HepG2 (cell line): Measurements from ENCODE around the gene NPSR1. TPM values are rescaled to one million over a fixed set of nuclear protein-coding genes. Genes with fewer than 3 reads are reported as not detected.

Experiments
- ATAC-seq: fragments of 200-7000 bp; cut with Tn5 transposase; 3 replicates; pipeline ENCODE4 v1.9.1; 2020; ENCODE audit warnings: mild to moderate bottlenecking, moderate library complexity
- BruUV-seq: library from RNA; stranded (reverse); fragments of 400-500 nt; replicated peaks from 2 replicates; lab custom pipeline; 2021; lab: Mats Ljungman, UMichigan
- CTCF ChIA-PET: fragments of 300-600 bp; formaldehyde crosslinking; extraction: SDS; loops from one replicate; lab custom pipeline; 2021; ENCODE audit warnings: low total read pairs, inconsistent platforms, low intra/inter-chr PET ratio; lab: Yijun Ruan, JAX
- POLR2A ChIA-PET: fragments of 350-600 bp; sonication (Branson Sonifier 250); formaldehyde crosslinking; loops from one replicate; lab custom pipeline; 2020; ENCODE audit warnings: antibody characterized with exemption, inconsistent platforms; lab: Yijun Ruan, JAX
- DNase-seq: peaks from one replicate; pipeline ENCODE4 v3.0.0-alpha.2; 2015; ENCODE audit warnings: low spot score
- FAIRE-seq: peaks from 3 replicates; lab custom pipeline; 2011; peaks lifted over from hg19 to GRCh38; lab: Jason Lieb, UNC
- H2AFZ ChIP-seq: one replicate; pipeline ENCODE4 v1.6.1; 2011; ENCODE audit warnings: low read length, inconsistent platforms
- H3K27ac ChIP-seq: fragments of 300-600 bp; 3 replicates; pipeline ENCODE4 v1.8.0; 2011; ENCODE audit warnings: mixed run types, mild to moderate bottlenecking, mixed read lengths, low read length, inconsistent platforms; ENCODE audit not compliant: insufficient read depth; ENCODE audit errors: extremely low read length
- H3K27me3 ChIP-seq, 2 experiments: fragments of 200-600 bp in 1 of 2; 2 replicates in 1 of 2; 3 replicates in 1 of 2; pipeline versions ENCODE4 v1.6.0 to v1.8.0; 2011; ENCODE audit warnings: low read length in 2 of 2, mild to moderate bottlenecking in 2 of 2, moderate library complexity in 2 of 2, inconsistent platforms in 1 of 2; ENCODE audit not compliant: insufficient read depth in 2 of 2, control insufficient read depth in 1 of 2
- H3K36me3 ChIP-seq, 2 experiments: fragments of 200-600 bp in 1 of 2; replicated peaks in 1 of 2; 2 replicates in 1 of 2; 3 replicates in 1 of 2; pipeline versions ENCODE4 v1.5.1 to v1.8.0; 2011; ENCODE audit warnings: low read length in 2 of 2, inconsistent platforms in 1 of 2; ENCODE audit not compliant: insufficient read depth in 2 of 2, control insufficient read depth in 1 of 2
- H3K4me1 ChIP-seq: 2 replicates; pipeline ENCODE4 v1.5.1; 2012; ENCODE audit warnings: low read length, inconsistent platforms; ENCODE audit not compliant: insufficient read depth
- H3K4me2 ChIP-seq: 2 replicates; pipeline ENCODE4 v1.6.0; 2011; ENCODE audit warnings: low read depth, low read length, inconsistent platforms
- H3K4me3 ChIP-seq, 3 experiments: fragments of 200-600 bp in 1 of 3; sonication (generic), shearing (Covaris generic) in 1 of 3; replicated peaks in 1 of 3; 2 replicates each; pipeline ENCODE4 v1.5.1; 2011 to 2016; ENCODE audit warnings: low read length in 3 of 3, inconsistent platforms in 2 of 3, low read depth in 2 of 3, mild to moderate bottlenecking in 2 of 3, control low read depth in 1 of 3, mixed read lengths in 1 of 3; ENCODE audit not compliant: insufficient read depth in 1 of 3
- H3K79me2 ChIP-seq: one replicate; pipeline ENCODE4 v1.6.1; 2011; ENCODE audit warnings: low read length, inconsistent platforms; ENCODE audit not compliant: insufficient read depth
- H3K9ac ChIP-seq: 2 replicates; pipeline ENCODE4 v1.6.0; 2011; ENCODE audit warnings: mild to moderate bottlenecking, low read depth, low read length, inconsistent platforms; ENCODE audit not compliant: insufficient read depth
- H3K9me3 ChIP-seq: 2 replicates; pipeline ENCODE4 v1.5.1; 2012; ENCODE audit warnings: mild to moderate bottlenecking, low read length
- H4K20me1 ChIP-seq: 2 replicates; pipeline ENCODE4 v1.6.0; 2011; ENCODE audit warnings: inconsistent platforms, mild to moderate bottlenecking, low read length, moderate library complexity; ENCODE audit not compliant: insufficient read depth
- BRCA1 ChIP-seq: sonication (generic); formaldehyde crosslinking; IDR thresholded peaks from 2 replicates; pipeline ENCODE4 v1.4.0; 2020; ENCODE audit warnings: missing genetic modification reagents
- CBX2 ChIP-seq, 2 experiments: fragments of 200-600 bp in 1 of 2; sonication (generic); formaldehyde crosslinking in 1 of 2; IDR thresholded peaks; 2 replicates each; pipeline versions ENCODE4 v1.7.0 to v1.8.1; 2018 to 2022; ENCODE audit warnings: low read depth in 2 of 2, low read length in 1 of 2, mild to moderate bottlenecking in 1 of 2, missing genetic modification reagents in 1 of 2
- HMG20A ChIP-seq: IDR thresholded peaks from 2 replicates; pipeline ENCODE4 v1.6.1; 2016; ENCODE audit warnings: borderline replicate concordance
- HOXA9 ChIP-seq: sonication (generic); formaldehyde crosslinking; IDR thresholded peaks from 2 replicates; pipeline ENCODE4 v1.8.1; 2022; ENCODE audit warnings: missing genetic modification reagents, mild to moderate bottlenecking, moderate library complexity, borderline replicate concordance
- MAFF ChIP-seq: IDR thresholded peaks from 2 replicates; pipeline ENCODE4 v1.6.1; 2011; ENCODE audit warnings: low read depth, low read length, improper control_type of control experiment
- MAFG ChIP-seq: sonication (generic); formaldehyde crosslinking; IDR thresholded peaks from 2 replicates; pipeline ENCODE4 v1.5.1; 2020; ENCODE audit warnings: mild to moderate bottlenecking, missing genetic modification reagents
- MAFK ChIP-seq, 2 experiments: IDR thresholded peaks in 1 of 2; conservative IDR thresholded peaks in 1 of 2; 2 replicates each; pipeline ENCODE4 v1.6.1; 2011; ENCODE audit warnings: improper control_type of control experiment in 2 of 2, low read length in 2 of 2
- SAFB2 ChIP-seq: sonication (generic); formaldehyde crosslinking; IDR thresholded peaks from 2 replicates; pipeline ENCODE4 v1.5.1; 2020; ENCODE audit warnings: missing genetic modification reagents, low read depth, mild to moderate bottlenecking, borderline replicate concordance
- SRY ChIP-seq: sonication (generic); formaldehyde crosslinking; IDR thresholded peaks from 2 replicates; pipeline ENCODE4 v1.8.0; 2022; ENCODE audit warnings: mild to moderate bottlenecking, missing genetic modification reagents
- ZEB1 ChIP-seq: IDR thresholded peaks from 2 replicates; pipeline ENCODE4 v1.6.1; 2012; ENCODE audit warnings: mild to moderate bottlenecking, low read depth, inconsistent platforms; ENCODE audit not compliant: insufficient replicate concordance
- ZNF10 ChIP-seq: sonication (generic); formaldehyde crosslinking; IDR thresholded peaks from 2 replicates; pipeline ENCODE4 v1.4.0; 2020; ENCODE audit warnings: mild to moderate bottlenecking, low read depth, missing genetic modification reagents, borderline replicate concordance
- ZNF101 ChIP-seq: sonication (generic); formaldehyde crosslinking; IDR thresholded peaks from 2 replicates; pipeline ENCODE4 v1.4.0; 2020; ENCODE audit warnings: mild to moderate bottlenecking, low read depth, missing genetic modification reagents, borderline replicate concordance
- ZNF143 ChIP-seq: sonication (generic); formaldehyde crosslinking; IDR thresholded peaks from 2 replicates; pipeline ENCODE4 v1.4.0; 2020; ENCODE audit warnings: missing genetic modification reagents
- ZSCAN12 ChIP-seq: sonication (generic); formaldehyde crosslinking; IDR thresholded peaks from 2 replicates; pipeline ENCODE4 v1.9.0; 2021; ENCODE audit warnings: mild to moderate bottlenecking, missing genetic modification reagents
- WGBS: methylation state at CpG from one replicate; pipeline ENCODE4 v1.1.6; 2017; ENCODE audit warnings: low lambda C conversion rate; 5-methylcytosine and 5-hydroxymethylcytosine counted together
- in situ Hi-C: cut with HindIII; loops from 2 replicates; pipeline ENCODE4 v1.10.0; 2017; ENCODE audit warnings: low pct_unique_long_range_greater_than_20kb; ENCODE audit not compliant: extremely low pct_ligation_motif_present
- intact Hi-C: fragments of 100-400 bp; cut with micrococcal nuclease; formaldehyde crosslinking; loops from one replicate; pipeline ENCODE4 v1.10.0; 2022; ENCODE audit not compliant: unreplicated experiment
- polyA plus RNA-seq, 8 experiments: library from polyadenylated mRNA; depleted of rRNA in 3 of 8; stranded (reverse) in 7 of 8; unstranded in 1 of 8; fragments of >200 nt; fragmentation: Illumina TruSeq in 4 of 8; extraction: Trizol in 4 of 8; gene quantifications; 2 replicates each; pipeline versions ENCODE4 v1.2.1 to v1.2.3, GENCODE V29; 2011 to 2016; ENCODE audit warnings: low read depth in 4 of 8, missing spikeins in 1 of 8, mixed read lengths in 1 of 8; ENCODE audit not compliant: insufficient read depth in 1 of 8
- total RNA-seq, 5 experiments: library from RNA; depleted of rRNA; stranded (reverse); fragments of >200 nt; fragmentation: Illumina TruSeq; extraction: Trizol; gene quantifications; 2 replicates each; pipeline ENCODE4 v1.2.3, GENCODE V29; 2016; ENCODE audit warnings: low read depth in 1 of 5
- TF ChIP-seq, protein P1 (sequence below): IDR thresholded peaks from 2 replicates; pipeline ENCODE4 v1.6.1; 2016
- TF ChIP-seq, protein P2 (sequence below): sonication (generic); formaldehyde crosslinking; IDR thresholded peaks from 2 replicates; pipeline ENCODE4 v1.4.0; 2020; ENCODE audit warnings: missing genetic modification reagents, borderline replicate concordance

Gene NPSR1
- total and polyA plus RNA-seq, 2 of the 13 experiments (the other 11 are each of a cell fraction or from before 2014, with no cell fraction given): not detected

- H3K4me1 ChIP-seq: no peaks in the 10 kb centered on the region
- CTCF ChIA-PET: no interaction called here
- ATAC-seq (no peak), DNase-seq (no peak), FAIRE-seq (no peak)
- H3K27me3 ChIP-seq: peaks cover 0 to 1% of the 10 kb centered on the region in 2 experiments; a peak in 1 of 5 replicates
- H4K20me1 ChIP-seq: no peaks in the 10 kb centered on the region
- H3K9ac ChIP-seq: no peak overlapping the region
- H2AFZ ChIP-seq: no peak overlapping the region
- peaks cover 4% of the 10 kb centered on the region for H3K9me3 ChIP-seq
- in situ Hi-C loops (no loop called here), intact Hi-C loops (no loop called here)
- WGBS: 9% methylated on average over 1 of the region's 1 CpG
- no peak overlapping the region for H3K27ac ChIP-seq
- no TSS peak for BruUV-seq
- no peak overlapping the region for H3K4me2 ChIP-seq
- H3K36me3 ChIP-seq: no peaks in the 10 kb centered on the region
- H3K79me2 ChIP-seq: no peaks in the 10 kb centered on the region
- no peak for TF ChIP-seq HMG20A (CRISPR knock-in tag)
- peak; percentile 8 to 57; a peak in 2 of 4 replicates for TF ChIP-seq MAFK (conservative IDR thresholded peaks at IDR 0.05 in 1 of 2, IDR thresholded peaks at IDR 0.05 in 1 of 2; ENCODE audit: low read length in 2 of 2)
- 0 out of 2 replicates have a peak, but pooled peaks have one; percentile 25 for TF ChIP-seq MAFF
- no peak for TF ChIP-seq ZNF143 (CRISPR knock-in tag)
- POLR2A ChIA-PET: no interaction called here
- H3K4me3 ChIP-seq: no peak overlapping the region
Observed at GRCh38 chr7:34889951-34890350, 231.9 kb downstream of the NPSR1 start.

DNA sequence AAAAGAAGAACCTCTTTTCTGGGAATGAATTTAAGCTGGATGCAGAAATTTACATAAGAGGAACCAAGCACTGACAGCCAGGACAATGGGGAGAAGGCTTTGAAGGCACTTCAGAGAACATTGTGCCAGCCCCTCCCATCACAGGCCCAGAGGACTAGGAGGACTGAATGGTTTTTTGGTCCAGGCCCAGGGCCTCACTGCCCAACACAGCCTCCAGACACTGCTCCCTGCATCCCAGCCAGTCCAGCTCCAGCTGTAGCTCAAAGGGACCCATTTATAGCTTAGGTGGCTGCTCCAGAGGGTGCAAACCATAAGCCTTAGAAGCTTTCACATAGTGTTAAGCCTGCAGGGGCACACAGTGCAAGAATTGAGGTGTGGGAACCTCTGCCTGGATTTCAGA lies 237.2 kb downstream of the NPSR1 start:
- Histone ChIP-seq H3K4me2 (no peak overlapping the region), H3K27ac (no peak overlapping the region), H3K9ac (no peak overlapping the region), H3K4me3 (no peak overlapping the region), H4K20me1 (no peaks in the 10 kb centered on the region), H3K9me3 (peaks cover 18% of the 10 kb centered on the region), H3K36me3 (no peaks in the 10 kb centered on the region), H3K27me3 (no peaks in the 10 kb centered on the region; a peak in 1 of 5 replicates), H3K4me1 (no peaks in the 10 kb centered on the region), H3K79me2 (no peaks in the 10 kb centered on the region), H2AFZ (no peak overlapping the region)
- FAIRE-seq (no peak), ATAC-seq (no peak), DNase-seq (no peak)
- ChIA-PET CTCF (no interaction called here), POLR2A (no interaction called here)
- no TSS peak for BruUV-seq
- in situ Hi-C loops (no loop called here), intact Hi-C loops (no loop called here)
- TF ChIP-seq ZNF101 (CRISPR knock-in tag) (no peak), ZSCAN12 (no peak), HOXA9 (no peak), SRY (CRISPR knock-in tag) (no peak), BRCA1 (CRISPR knock-in tag) (no peak), SAFB2 (CRISPR knock-in tag) (no peak), CBX2 (IDR thresholded peaks at IDR 0.05; ENCODE audit: low read depth, low read length) (no peak), CBX2 (CRISPR knock-in tag; IDR thresholded peaks at IDR 0.05; ENCODE audit: low read depth) (no peak), MAFG (CRISPR knock-in tag) (no peak), ZEB1 (no peak), ZNF143 (CRISPR knock-in tag) (no peak), ZNF10 (CRISPR knock-in tag) (no peak)
- TF ChIP-seq, protein P1, sequence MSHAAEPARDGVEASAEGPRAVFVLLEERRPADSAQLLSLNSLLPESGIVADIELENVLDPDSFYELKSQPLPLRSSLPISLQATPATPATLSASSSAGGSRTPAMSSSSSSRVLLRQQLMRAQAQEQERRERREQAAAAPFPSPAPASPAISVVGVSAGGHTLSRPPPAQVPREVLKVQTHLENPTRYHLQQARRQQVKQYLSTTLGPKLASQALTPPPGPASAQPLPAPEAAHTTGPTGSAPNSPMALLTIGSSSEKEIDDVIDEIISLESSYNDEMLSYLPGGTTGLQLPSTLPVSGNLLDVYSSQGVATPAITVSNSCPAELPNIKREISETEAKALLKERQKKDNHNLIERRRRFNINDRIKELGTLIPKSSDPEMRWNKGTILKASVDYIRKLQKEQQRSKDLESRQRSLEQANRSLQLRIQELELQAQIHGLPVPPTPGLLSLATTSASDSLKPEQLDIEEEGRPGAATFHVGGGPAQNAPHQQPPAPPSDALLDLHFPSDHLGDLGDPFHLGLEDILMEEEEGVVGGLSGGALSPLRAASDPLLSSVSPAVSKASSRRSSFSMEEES: no peak
- TF ChIP-seq, protein P2, sequence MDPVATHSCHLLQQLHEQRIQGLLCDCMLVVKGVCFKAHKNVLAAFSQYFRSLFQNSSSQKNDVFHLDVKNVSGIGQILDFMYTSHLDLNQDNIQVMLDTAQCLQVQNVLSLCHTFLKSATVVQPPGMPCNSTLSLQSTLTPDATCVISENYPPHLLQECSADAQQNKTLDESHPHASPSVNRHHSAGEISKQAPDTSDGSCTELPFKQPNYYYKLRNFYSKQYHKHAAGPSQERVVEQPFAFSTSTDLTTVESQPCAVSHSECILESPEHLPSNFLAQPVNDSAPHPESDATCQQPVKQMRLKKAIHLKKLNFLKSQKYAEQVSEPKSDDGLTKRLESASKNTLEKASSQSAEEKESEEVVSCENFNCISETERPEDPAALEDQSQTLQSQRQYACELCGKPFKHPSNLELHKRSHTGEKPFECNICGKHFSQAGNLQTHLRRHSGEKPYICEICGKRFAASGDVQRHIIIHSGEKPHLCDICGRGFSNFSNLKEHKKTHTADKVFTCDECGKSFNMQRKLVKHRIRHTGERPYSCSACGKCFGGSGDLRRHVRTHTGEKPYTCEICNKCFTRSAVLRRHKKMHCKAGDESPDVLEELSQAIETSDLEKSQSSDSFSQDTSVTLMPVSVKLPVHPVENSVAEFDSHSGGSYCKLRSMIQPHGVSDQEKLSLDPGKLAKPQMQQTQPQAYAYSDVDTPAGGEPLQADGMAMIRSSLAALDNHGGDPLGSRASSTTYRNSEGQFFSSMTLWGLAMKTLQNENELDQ (CRISPR knock-in tag): no peak
